HG03066 (cell line): ENCODE data around the gene SFI1.
"Not testable (repeated sequence)": the region's sequence is repeated elsewhere in the genome, so short reads cannot be mapped to it uniquely, and the experiment has no call there.

Source experiments
- ATAC-seq: cut with Tn5 transposase; IDR thresholded peaks from one replicate; pipeline ENCODE4 v1.9.1; 2021; ENCODE audit warnings: low read depth; ENCODE audit not compliant: unreplicated experiment

Gene SFI1

DNA sequence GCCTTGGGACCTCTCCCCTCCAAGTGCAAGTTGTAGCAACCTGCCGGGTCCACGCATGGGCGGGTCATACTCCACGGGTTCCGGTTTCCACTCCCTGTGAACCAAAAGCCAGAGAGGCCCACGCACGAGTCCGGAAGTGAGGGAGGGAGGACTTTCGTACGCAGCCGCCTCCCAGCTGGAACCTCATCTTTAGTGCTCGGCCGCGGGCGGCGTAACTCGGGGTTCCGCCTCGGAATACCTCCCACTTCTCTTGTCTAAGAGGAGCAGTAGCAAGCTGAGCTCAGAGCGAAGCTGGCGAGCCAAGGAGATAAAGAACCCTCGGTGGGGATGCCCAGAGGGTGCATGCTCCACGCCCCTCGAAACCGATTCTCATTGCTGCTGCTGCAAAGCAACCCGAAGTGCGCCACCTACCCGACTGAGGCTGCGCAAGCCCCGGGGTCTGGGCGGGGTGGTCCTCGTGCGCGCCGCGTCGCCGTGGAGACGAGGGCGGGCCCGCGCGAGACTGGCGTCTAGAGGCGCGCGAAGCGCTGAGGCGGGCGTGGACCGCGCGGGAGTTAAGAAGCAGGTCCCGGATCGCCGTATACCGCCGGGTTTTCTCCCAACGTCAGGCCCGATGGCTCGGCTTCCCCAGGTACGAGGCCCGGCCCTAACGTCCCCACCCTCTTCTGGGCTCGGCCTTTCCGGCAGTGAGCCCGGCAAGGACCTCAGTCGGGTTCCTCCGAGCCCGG lies at the start of gene SFI1:
Gene SFI1, plus strand, starts transcription at position 530 of the 728 bp plus-strand sequence. CDS start 11,749 bp downstream, outside the sequence.
- ATAC-seq = peak; percentile 74

GRCh38 chr22:31446767-31447166 lies 49.6 kb upstream of the SFI1 start:
- no peak for ATAC-seq

- no peak for ATAC-seq
Measured at GRCh38 chr22:31447337-31447736, 49.0 kb upstream of the SFI1 start.

- no peak for ATAC-seq
Measured at GRCh38 chr22:31448382-31448781, 48.0 kb upstream of the SFI1 start.

DNA sequence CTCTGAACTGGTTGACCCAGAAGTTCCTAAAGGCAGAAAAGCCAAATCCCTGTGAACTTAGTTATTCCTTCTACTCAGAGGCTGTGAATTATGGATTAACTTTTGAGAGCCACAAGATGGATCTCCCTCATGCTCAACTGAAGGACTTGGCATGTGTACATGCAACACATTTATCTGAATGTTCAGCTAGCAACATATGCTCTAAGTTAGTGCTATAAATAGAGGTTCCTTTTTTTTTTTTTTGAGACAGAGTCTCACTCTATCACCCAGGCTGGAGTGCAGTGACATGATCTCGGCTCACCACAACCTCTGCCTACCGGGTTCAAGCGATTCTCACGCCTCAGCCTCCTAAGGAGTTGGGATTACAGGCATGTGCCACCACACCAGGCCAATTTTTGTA lies 46.8 kb upstream of the SFI1 start:
- ATAC-seq = no peak

- ATAC-seq = no peak
Measured at GRCh38 chr22:31451709-31452571, 44.4 kb upstream of the SFI1 start.

- ATAC-seq = no peak
Measured at GRCh38 chr22:31461699-31462098, 34.6 kb upstream of the SFI1 start.

DNA sequence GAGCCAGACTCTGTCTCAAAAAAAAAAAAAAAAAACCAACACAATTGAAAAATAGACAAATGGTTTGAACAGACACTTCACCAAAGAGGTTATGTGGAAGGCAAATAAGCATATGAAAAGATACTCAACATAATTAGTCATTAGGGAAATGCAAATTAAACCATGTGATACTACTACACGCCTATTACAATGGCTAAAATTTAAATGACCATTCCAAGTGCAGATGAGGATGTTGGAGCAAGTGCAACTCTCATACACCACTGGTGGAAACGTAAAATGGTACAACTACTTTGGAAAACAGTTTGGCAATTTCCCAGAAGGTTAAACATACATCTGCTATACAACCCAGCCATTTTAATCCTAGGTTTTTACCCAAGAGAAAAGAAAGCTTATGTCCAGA lies 31.0 kb upstream of the SFI1 start:
- no peak for ATAC-seq

- ATAC-seq = no peak
Measured at GRCh38 chr22:31474743-31475142, 21.6 kb upstream of the SFI1 start.

GRCh38 chr22:31475800-31476199 lies 20.5 kb upstream of the SFI1 start:
- no peak for ATAC-seq

DNA sequence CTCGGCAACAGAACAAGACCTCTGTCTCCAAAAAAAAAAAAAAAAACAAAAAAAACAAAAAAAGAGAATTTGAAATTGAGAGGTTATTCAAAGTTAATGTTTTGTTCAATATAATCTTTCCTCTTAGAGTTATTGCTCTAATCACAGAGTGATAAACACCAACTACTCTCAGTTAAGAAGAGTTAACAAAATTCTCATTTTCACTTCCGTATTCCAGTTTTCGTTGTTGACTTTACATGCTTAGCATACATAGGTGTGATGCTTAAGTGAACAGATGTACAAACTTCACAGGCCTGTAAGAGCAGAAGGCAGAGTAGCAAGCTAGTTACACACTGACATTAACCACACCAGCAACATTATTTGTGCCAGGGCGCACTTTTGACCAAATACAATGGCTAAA lies 19.0 kb upstream of the SFI1 start:
- ATAC-seq = peak; percentile 78

- ATAC-seq = no peak
Measured at GRCh38 chr22:31481129-31481528, 15.2 kb upstream of the SFI1 start.

GRCh38 chr22:31482470-31482869 lies 13.9 kb upstream of the SFI1 start:
- not testable (repeated sequence) for ATAC-seq

DNA sequence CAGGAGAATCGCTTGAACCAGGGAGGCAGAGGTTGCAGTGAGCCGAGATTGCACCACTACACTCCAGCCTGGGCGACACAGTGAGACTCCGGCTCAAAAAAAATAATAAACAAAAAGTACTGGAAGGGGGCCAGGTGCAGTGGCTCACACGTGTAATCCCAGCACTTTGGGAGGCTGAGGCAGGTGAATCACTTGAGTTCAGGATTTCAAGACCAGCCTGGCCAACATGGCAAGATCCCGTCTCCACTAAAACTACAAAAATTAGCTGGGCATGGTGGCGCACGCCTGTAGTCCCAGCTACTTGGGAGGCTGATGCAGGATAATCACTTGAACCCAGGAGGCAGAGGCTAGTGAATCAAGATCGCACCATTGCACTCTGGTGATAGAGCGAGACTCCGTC lies 10.0 kb upstream of the SFI1 start:
- not testable (repeated sequence) for ATAC-seq

DNA sequence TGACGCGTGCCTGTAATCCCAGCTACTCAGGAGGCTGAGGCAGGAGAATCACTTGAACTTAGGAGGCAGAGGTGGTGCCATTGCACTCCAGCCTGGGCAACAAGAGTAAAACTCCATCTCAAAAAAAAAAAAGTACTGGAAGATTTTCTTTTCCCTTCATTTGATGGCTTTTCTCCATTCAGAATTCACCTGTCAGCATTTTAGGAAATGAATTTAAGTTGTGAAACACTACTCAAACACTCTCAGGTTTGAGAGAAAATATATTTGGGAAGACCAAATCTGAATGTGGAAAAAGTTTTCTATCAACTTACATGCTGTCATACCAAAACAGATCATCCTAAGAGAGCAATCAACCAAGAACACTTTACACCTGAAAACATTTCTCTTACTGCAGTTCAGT lies 9.4 kb upstream of the SFI1 start:
- no peak for ATAC-seq

GRCh38 chr22:31488346-31488883 lies 7.9 kb upstream of the SFI1 start:
- ATAC-seq = no peak

DNA sequence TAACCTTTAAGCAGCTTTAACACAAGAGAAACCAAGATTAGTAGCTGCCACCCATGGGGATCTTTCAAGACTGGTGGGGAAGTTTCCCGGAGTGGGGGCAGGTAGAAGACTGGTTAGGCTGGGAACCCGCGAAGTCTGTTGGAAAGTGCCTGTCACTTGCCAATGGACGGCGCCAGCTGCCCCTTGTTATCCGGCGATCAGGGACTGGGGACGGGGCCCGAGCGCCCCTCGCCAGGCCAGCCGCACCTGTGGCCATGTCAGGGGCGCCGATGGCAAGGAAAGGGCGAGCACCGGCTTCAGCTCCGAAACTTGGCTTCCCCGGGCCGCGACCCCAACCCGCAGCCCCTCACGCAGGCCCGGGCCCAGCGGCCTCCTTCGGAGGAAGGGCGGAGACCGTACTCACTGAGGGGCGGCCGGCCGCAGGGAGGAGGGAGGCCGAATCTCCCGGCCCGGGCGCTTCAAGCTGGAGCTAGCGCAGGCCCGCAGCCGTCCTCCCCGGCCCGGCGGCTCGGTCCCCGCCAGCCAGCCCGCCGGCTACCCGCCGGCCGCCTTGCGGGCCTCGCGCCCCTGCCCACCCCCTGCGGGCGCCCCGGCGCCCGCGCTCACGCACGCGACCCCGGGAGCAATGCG lies 7.2 kb upstream of the SFI1 start:
- no peak for ATAC-seq

DNA sequence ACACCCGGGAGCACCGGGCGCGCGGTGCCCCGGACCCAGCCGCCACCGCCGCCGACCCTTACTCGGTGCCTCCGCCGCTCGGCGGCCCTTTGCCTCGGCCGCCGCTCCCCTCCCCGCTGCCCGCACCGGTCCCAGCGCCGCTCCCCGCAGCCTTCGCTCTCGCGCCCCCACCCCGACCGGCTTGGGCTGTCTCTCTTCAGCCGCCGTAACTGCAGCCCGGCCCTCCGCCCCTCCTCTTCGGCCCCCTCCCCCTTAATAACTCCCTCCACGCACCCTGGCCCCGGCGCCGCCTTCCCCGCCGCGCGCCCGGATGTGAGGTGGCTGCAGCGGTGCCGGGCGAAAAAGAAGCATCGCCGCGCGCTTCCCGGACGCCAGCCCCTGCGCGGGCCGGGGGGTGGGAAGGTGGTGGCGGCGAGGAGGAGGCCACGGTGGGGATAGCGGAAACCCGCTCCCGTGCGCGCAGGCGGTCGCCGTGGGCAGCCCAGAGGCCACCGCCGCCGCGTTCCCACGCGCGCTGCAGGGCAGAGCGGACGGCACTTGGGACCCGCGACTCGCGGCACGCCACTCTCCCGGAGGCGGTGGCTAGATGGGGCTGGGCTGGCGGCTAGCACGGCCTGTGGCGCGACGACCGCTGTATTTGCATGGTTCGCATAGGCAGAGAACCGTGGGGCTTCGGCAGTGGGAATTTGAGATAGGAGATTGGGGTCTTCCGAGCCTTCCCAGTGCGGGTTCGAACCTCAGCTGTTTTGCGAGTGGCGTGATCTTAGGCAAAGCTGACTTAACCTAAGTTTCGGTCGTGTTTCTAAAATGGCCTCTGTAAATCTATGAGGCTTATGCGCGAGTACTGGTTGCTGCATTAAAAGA lies 6.5 kb upstream of the SFI1 start, which contains the start of gene EIF4ENIF1:
Gene EIF4ENIF1, minus strand, starts transcription at position 211 of the 864 bp plus-strand sequence. CDS start 1,124 bp downstream, outside the sequence.
- peak; percentile 41 for ATAC-seq

- peak; percentile 57 for ATAC-seq
Measured at GRCh38 chr22:31490496-31490925, 5.8 kb upstream of the SFI1 start.
